ENCODE data around the gene CLDN9.

Gene CLDN9

GRCh38 chr16:2974319-2975056 lies 38.2 kb upstream of the CLDN9 start:
- no peak for DNase-seq (ENCODE audit: low read depth in 2 of 3, low spot score in 2 of 3)

DNA sequence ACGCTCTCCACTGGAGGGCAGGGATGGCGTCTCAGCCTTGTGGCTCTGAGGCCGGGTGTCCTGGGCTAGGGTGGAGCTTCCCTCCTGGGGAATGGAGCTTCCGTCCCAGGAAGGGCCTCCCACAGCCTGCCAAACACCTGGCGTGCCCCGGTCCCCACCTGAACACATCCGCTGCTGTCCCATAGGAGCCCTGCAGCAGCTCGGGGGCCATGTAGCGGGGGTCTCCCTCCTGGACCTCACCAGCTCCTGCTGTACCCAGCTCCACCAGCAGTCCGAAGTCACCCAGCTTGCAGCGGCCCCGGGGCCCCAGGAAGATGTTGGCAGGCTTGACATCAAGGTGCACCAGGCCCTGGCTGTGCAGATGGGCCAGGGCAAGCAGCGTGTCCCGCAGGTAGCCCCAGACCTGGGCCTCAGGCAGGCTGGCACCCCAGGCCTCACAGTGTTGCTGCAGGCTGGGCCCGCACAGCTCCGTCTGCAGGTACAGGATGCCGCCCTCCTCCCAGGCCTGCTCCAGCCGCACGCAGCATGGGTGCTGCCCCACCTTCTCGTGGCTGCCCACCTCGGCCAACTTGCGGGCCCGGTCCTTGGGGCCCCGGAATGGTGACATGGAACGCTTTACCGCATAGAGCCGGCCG lies 37.4 kb upstream of the CLDN9 start:
- no peak for DNase-seq (ENCODE audit: low read depth in 2 of 3, low spot score in 2 of 3)

- DNase-seq (ENCODE audit: low read depth in 2 of 3, low spot score in 2 of 3): no peak
These were observed 36.5 kb upstream of the CLDN9 start for GRCh38 chr16:2976201-2976600.

DNA sequence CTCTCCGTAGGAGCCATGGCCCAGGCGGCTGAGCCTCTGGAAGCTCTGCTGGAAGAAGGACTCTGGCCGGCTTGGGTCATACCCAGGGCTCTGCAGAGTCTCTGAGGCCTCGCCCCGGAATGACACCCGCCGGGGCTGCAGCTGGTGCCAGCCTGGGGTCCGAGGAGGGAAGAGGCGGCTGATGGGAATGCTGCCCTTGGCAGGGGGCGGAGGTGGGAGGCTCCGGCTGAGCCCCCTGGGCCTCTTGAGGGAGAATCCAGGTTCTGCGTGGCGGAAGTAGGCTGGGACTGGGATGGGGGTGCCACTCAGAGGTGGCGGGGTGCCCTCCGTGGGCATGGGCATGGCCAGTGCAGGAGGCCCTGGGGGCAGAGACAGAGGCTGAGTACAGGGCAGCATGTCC lies 36.0 kb upstream of the CLDN9 start:
- no peak for DNase-seq (ENCODE audit: low read depth in 2 of 3, low spot score in 2 of 3)

GRCh38 chr16:2977440-2977839 lies 35.3 kb upstream of the CLDN9 start:
- DNase-seq (ENCODE audit: low read depth in 2 of 3, low spot score in 2 of 3): no peak

DNA sequence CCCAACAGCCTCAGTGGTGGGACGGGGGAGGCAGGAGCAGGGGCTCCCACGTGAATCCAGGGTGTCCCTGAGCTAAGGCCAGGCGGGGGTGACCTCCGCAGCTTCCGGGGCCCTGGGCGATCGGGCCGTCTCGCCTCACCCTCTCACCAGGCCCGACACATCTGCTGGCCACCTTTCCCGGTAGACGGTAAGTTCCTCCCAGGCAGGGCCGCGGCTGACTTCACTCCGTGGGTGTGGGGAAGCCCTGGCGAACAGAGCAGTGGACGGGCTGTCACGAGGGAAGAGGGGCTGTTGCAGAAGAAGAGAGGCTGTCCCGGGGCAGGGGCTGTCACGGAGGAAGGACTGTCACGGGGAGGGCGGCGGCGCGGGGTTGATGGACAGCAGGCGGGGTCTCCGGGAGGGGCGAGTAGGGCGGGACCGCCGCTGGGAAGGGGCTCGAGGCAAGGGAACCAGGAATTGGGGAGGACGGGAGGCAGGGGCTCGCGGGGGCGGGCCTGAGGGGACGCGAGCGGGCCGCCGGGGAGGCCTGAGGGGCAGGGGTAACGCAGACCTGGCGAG lies 33.0 kb upstream of the CLDN9 start:
- DNase-seq (ENCODE audit: low read depth in 2 of 3, low spot score in 2 of 3): no peak

DNA sequence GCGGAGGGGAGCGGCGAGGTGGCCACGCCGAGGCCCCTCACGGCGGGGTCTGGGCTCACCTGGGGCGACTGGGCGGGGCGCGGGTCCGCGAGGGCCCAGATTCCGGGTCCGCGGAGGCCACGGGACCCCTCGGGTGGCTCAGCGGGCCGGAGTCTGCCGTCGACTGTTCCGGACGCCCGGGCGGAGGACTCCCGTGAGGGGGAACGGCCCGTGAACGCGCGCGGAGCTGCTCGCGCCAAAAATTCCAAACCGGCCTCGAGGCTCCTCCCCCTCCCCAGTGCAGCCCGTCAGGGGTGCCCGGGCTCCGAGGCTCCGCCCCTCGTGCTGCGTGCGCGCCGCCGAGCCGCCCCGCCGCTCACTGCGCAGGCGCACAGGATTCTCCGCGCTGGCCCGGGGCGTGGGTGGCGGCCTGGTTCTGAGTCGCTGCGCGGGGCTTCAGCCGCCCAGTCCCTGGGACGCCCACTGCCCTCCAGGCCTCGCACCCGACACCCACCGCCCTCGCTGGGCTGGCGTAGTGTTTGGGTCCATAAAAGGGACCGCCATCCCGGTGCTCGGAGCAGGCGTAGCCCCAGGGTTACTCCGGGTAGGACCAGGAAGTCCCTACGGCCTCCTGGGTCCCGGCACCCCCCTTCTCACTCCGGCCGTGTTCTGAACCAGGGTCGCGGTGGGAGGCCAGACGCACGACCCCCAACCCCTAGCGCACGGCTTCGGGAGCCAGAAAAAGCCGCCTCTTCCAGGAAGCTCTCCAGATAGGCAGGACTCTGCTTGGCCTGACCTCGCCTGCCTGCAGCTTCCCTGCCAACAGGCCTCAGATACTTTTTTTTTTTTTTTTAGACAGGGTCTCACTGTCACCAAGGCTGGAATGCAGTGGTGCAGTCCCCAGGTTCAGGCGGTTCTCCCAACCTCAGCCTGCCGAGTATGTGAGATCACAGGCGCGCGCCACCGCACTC lies 32.2 kb upstream of the CLDN9 start, which contains the start of gene PKMYT1:
TSS of gene PKMYT1 (minus strand) at position 220 of the 950 bp plus-strand sequence. CDS start 789 bp downstream, outside the sequence.
- peak; percentile 88 to 96 (median 95) for DNase-seq (ENCODE audit: low read depth in 2 of 3, low spot score in 2 of 3)

GRCh38 chr16:2981177-2981898 lies 31.4 kb upstream of the CLDN9 start:
- no peak for DNase-seq (ENCODE audit: low read depth in 2 of 3, low spot score in 2 of 3)

DNA sequence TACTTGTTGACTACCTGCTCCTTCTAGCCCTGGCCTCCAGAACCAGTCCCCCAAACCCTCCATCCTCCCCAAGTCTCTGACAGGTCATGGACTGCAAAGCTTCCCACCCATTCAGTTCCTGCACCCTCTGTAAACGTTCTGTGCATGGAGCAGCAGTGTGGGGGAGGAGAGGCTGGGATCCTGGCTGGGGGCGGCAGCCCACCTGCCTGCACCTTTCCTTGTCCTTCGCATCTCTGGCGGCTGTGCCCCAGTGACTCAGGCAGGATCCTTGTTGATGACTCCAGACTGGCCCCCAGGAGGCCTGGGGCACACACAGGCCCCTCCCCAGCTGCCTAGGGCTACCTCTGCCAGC lies 30.8 kb upstream of the CLDN9 start:
- DNase-seq (ENCODE audit: low read depth in 2 of 3, low spot score in 2 of 3): no peak

GRCh38 chr16:2982402-2982801 lies 30.3 kb upstream of the CLDN9 start:
- no peak for DNase-seq (ENCODE audit: low read depth in 2 of 3, low spot score in 2 of 3)

DNA sequence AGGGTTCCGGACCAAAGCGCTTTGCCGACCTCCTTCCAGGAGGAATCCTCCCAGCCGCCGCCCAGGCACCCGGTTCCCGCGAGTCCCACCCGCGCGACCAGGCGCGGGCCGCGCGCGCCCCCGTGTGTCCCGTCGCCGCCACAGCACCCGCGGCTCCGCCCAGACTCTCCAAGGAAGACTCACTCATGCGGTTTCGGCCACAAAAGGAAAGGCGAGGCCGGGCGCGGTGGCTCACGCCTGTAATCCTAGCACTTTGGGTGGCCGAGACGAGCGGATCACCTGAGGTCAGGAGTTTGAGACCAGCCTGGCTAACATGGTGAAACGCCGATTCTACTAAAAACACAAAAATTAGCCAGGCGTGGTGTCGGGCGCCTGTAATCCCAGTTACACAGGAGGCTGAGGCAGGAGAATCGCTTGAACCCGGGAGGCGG lies 29.0 kb upstream of the CLDN9 start:
- peak in 2 of 3 experiments; percentile 68 to 81 for DNase-seq (ENCODE audit: low read depth in 2 of 3, low spot score in 2 of 3)

DNA sequence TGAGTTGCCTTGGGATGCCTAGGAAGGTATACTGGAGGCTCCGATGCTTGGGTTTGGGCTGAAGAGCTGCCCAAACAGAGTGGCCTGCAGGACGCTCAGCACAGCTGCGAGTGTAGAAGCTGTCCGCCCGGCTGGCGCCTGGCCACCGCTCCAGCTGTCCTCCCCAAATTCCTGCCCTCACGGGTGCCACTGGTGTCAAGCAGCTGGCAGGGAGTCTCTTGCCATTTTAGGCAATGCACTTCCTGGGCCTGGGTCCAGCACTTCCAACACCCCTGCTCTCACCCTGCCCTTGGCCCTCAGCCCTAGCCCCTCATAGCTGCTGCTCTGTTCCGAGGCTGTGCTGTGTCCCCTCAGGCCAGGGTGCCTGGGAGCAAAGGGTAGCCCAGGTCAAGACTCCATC lies 27.3 kb upstream of the CLDN9 start:
- no peak for DNase-seq (ENCODE audit: low read depth in 2 of 3, low spot score in 2 of 3)

DNA sequence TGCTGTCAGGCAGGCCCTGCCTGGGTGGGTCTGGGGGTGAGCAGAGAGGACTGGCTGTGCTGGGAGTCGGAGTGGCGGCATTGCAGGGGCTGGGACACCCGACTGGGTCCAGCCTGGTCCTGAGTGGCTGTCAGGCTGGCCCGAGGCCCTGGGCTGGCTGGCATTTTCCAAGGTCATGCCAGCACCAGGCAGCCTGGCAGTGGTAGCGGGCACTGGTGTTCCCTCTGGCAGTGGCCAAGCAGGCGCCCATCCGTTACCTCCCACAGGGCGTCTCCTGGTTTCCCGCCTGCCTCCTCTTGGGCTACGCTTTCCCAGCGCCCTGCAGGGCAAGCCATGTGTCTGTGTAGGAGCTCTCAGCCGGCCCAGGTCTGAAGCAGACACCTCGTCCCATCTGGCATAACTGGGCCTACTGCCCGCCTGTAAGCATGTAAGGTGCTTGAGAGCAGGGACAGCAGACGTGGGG lies 26.8 kb upstream of the CLDN9 start:
- no peak for DNase-seq (ENCODE audit: low read depth in 2 of 3, low spot score in 2 of 3)

- DNase-seq (ENCODE audit: low read depth in 2 of 3, low spot score in 2 of 3): no peak
These were observed 26.0 kb upstream of the CLDN9 start for GRCh38 chr16:2986623-2987188.

DNA sequence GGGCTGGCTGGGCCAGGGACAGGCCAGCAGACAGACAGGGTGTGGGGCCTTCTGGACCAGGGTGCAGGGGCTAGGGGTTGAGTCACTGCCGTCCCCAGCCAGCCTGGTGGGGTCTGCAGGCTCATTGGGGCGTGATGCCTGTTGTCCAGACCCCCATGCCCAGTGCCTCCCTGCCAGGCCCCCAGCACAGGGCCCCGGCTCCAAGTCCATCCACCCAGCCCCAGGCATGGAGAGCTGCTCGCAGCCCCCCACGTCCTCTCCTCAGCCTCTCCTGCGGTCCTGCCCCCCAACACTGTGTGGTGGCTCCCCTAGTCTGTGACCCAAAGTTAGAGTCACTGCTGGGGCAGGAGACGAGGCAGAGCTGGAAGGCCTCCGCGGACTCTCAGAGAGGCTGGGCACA lies 25.4 kb upstream of the CLDN9 start:
- DNase-seq (ENCODE audit: low read depth in 2 of 3, low spot score in 2 of 3): no peak

DNA sequence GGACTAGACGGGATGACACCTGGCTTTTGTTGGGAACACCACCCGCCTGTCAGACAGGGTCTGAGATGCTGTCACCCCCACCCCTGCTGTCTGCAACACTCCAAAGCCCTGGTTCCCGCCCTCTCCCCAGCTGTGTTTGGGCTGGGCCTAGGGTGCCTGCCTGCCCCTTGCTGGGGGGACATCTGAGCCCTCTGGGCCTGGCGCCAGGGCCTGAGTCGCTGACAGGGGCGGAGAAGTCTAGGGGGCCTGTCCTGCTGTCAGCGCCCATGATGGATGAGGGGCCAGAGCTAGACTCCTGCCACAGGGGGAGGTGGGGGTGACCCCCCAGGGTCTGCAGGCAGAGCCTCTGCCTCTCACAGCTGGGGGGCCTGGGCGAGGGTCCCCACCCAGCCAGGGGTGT lies 24.9 kb upstream of the CLDN9 start:
- no peak for DNase-seq (ENCODE audit: low read depth in 2 of 3, low spot score in 2 of 3)

DNA sequence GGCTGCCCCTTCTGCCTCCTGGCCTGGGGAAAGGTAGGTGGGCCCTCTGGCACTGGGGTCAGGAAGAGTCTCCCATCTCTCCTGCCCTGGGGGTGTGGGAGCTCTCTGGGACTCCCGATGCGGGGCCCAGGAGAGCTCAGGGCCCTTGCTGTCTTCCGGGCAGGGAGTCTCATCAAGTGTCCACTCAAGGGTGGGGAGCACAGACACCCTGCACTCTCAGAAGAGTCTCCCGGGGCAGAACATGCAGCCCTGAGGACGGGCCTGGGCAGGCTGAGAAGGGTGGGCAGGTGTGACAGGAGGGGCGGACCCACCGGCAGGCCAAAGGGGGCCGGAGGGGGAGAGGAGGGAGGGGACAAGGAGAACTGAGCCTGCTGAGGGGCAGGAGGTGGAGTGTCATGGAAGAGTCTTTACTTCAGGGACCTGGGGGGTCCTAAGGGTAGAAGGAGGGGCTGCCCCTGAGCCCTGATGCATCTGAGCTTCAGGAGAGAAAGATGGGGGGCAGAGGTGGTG lies 24.1 kb upstream of the CLDN9 start:
- no peak for DNase-seq (ENCODE audit: low read depth in 2 of 3, low spot score in 2 of 3)

DNA sequence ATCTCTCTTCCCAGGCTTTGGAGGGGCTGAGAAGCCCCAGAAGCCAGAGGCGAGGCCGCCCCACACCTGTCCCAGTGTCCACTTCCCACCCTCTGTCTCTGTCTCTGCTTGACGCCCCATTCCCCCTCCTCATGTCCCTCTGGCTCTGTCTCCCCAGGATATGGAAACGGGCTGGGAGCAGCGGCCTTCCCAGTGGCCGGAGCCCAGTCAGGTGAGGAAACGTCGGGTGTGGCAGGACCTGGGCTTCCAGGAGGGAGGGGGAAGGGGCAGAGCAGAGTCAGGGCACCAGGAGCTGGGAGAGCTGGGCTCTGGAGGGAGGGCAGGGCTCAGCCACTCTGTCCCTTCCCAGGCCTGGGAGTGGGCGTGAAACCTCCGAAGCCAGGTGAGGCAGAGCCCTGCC lies 21.8 kb upstream of the CLDN9 start:
- DNase-seq (ENCODE audit: low read depth in 2 of 3, low spot score in 2 of 3): no peak

DNA sequence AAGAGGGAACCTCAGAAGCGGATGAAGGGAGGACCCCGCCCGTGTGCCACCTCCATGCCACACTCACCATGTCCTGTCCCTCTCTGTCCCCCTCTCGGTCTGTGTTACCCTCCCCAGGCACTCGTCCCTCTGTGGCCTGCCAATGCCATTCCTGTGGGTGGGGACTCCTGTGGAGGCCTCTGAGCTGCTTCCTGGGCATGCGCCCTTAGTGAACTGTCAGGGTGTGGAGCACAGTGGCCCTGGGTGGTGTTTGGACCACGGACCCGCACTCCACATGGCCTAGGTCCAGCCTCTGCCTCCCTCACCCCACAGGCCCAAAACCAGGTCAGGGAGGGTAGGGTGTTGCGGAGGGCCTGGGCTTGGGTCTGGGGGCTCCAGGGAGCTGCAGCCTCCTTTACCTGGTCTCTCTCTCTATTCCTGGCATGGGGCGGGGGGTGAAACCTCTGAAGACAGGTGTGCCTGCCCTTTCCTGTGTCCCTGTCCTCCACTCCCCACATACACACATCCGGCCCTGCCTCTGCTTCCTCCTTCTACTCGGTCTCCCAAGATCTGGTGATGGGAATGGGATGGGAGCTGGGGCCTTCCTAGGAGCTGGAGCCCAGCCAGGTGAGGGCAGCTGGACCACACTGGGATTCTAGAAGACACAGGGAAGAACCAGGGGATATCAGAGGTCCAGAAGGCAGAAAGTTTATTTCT lies 21.0 kb upstream of the CLDN9 start:
- no peak for DNase-seq (ENCODE audit: low read depth in 2 of 3, low spot score in 2 of 3)

Measured in activated CD8-positive, alpha-beta memory T cell treated with anti-CD3 and anti-CD28 coated beads for 48 hours (primary cell).